HEK293 (cell line): ENCODE results near the gene GSN.

Source experiments
- HOXC10 ChIP-seq: sonication (generic); formaldehyde crosslinking; IDR thresholded peaks from 2 replicates; pipeline ENCODE4 v1.8.1; 2023; ENCODE audit warnings: mild to moderate bottlenecking, missing genetic modification reagents
- OVOL3 ChIP-seq: fragments of 450-650 bp; formaldehyde crosslinking; IDR thresholded peaks from 2 replicates; pipeline ENCODE4 v1.5.1; 2016; ENCODE audit warnings: missing biosample characterization, missing genetic modification characterization
- PATZ1 ChIP-seq: fragments of 450-650 bp; formaldehyde crosslinking; IDR thresholded peaks from 2 replicates; pipeline ENCODE4 v1.5.1; 2016; ENCODE audit warnings: missing biosample characterization, missing genetic modification characterization
- SP7 ChIP-seq: fragments of 450-650 bp; formaldehyde crosslinking; IDR thresholded peaks from 2 replicates; pipeline ENCODE4 v1.5.1; 2016; ENCODE audit warnings: missing biosample characterization, missing genetic modification characterization
- YY2 ChIP-seq: fragments of 450-650 bp; formaldehyde crosslinking; IDR thresholded peaks from 2 replicates; pipeline ENCODE4 v1.5.1; 2016; ENCODE audit warnings: missing biosample characterization, missing genetic modification characterization
- ZBTB10 ChIP-seq: fragments of 450-650 bp; formaldehyde crosslinking; IDR thresholded peaks from 2 replicates; pipeline ENCODE4 v1.5.1; 2016; ENCODE audit warnings: missing biosample characterization, missing genetic modification characterization
- ZBTB11 ChIP-seq: fragments of 450-650 bp; formaldehyde crosslinking; conservative IDR thresholded peaks from 2 replicates; pipeline ENCODE4 v1.5.1; 2016; ENCODE audit warnings: low read depth, missing biosample characterization, missing genetic modification characterization
- ZBTB7A ChIP-seq: fragments of 450-650 bp; formaldehyde crosslinking; IDR thresholded peaks from 2 replicates; pipeline ENCODE4 v1.5.1; 2016; ENCODE audit warnings: low read depth, missing biosample characterization, missing genetic modification characterization
- ZEB2 ChIP-seq: fragments of 450-650 bp; formaldehyde crosslinking; IDR thresholded peaks from 2 replicates; pipeline ENCODE4 v1.5.1; 2016; ENCODE audit warnings: missing biosample characterization, missing genetic modification characterization
- ZNF132 ChIP-seq: fragments of 450-650 bp; formaldehyde crosslinking; IDR thresholded peaks from 2 replicates; pipeline ENCODE4 v1.5.1; 2017; ENCODE audit warnings: missing biosample characterization, missing genetic modification characterization, borderline replicate concordance
- ZNF138 ChIP-seq: fragments of 450-650 bp; formaldehyde crosslinking; IDR thresholded peaks from 2 replicates; pipeline ENCODE4 v1.5.1; 2016; ENCODE audit warnings: missing biosample characterization, missing genetic modification characterization, borderline replicate concordance
- ZNF140 ChIP-seq: fragments of 450-650 bp; formaldehyde crosslinking; IDR thresholded peaks from 2 replicates; pipeline ENCODE4 v1.5.1; 2016; ENCODE audit warnings: missing biosample characterization, missing genetic modification characterization
- ZNF155 ChIP-seq: fragments of 450-650 bp; formaldehyde crosslinking; IDR thresholded peaks from 2 replicates; pipeline ENCODE4 v1.5.1; 2016; ENCODE audit warnings: missing biosample characterization, missing genetic modification characterization
- ZNF18 ChIP-seq: fragments of 450-650 bp; formaldehyde crosslinking; IDR thresholded peaks from 2 replicates; pipeline ENCODE4 v1.5.1; 2016; ENCODE audit warnings: missing biosample characterization, missing genetic modification characterization
- ZNF211 ChIP-seq: fragments of 450-650 bp; formaldehyde crosslinking; IDR thresholded peaks from 2 replicates; pipeline ENCODE4 v1.5.1; 2016; ENCODE audit warnings: low read depth, missing biosample characterization, missing genetic modification characterization
- ZNF274 ChIP-seq, 2 experiments: fragments of 200-500 bp in 1 of 2; fragments of 450-650 bp in 1 of 2; sonication (Bioruptor generic) in 1 of 2; formaldehyde crosslinking in 1 of 2; IDR thresholded peaks; 2 replicates each; pipeline versions ENCODE4 v1.5.1 to v1.6.1; 2014 to 2016; ENCODE audit warnings: borderline replicate concordance in 1 of 2, inconsistent platforms in 1 of 2, low read length in 1 of 2, missing biosample characterization in 1 of 2, missing genetic modification characterization in 1 of 2
- ZNF366 ChIP-seq: fragments of 450-650 bp; formaldehyde crosslinking; conservative IDR thresholded peaks from 2 replicates; pipeline ENCODE4 v1.5.1; 2016; ENCODE audit warnings: missing biosample characterization, missing genetic modification characterization
- ZNF521 ChIP-seq: fragments of 450-650 bp; formaldehyde crosslinking; IDR thresholded peaks from 2 replicates; pipeline ENCODE4 v1.5.1; 2017; ENCODE audit warnings: missing biosample characterization, mild to moderate bottlenecking, missing genetic modification characterization
- ZNF544 ChIP-seq: fragments of 450-650 bp; formaldehyde crosslinking; IDR thresholded peaks from 2 replicates; pipeline ENCODE4 v1.5.0; 2017; ENCODE audit warnings: missing biosample characterization, missing genetic modification characterization
- ZNF639 ChIP-seq: fragments of 450-650 bp; formaldehyde crosslinking; IDR thresholded peaks from 2 replicates; pipeline ENCODE4 v1.5.1; 2016; ENCODE audit warnings: missing biosample characterization, missing genetic modification characterization
- ZNF677 ChIP-seq: fragments of 450-650 bp; IDR thresholded peaks from 2 replicates; pipeline ENCODE4 v1.5.0; 2018; ENCODE audit warnings: missing biosample characterization, mild to moderate bottlenecking, missing genetic modification characterization, moderate library complexity
- ZNF707 ChIP-seq: fragments of 450-650 bp; formaldehyde crosslinking; IDR thresholded peaks from 2 replicates; pipeline ENCODE4 v1.5.1; 2016; ENCODE audit warnings: missing biosample characterization, missing genetic modification characterization
- ZNF768 ChIP-seq: fragments of 450-650 bp; formaldehyde crosslinking; IDR thresholded peaks from 2 replicates; pipeline ENCODE4 v1.5.1; 2018; ENCODE audit warnings: missing biosample characterization, mild to moderate bottlenecking, missing genetic modification characterization
- ZNF843 ChIP-seq: fragments of 450-650 bp; formaldehyde crosslinking; IDR thresholded peaks from 2 replicates; pipeline ENCODE4 v1.5.1; 2016; ENCODE audit warnings: missing biosample characterization, missing genetic modification characterization

The GSN gene

GRCh38 chr9:121286973-121287741 lies 19.2 kb downstream of the GSN start (continued):
- no peak for TF ChIP-seq ZNF521 (tag by site-specific recombination)
- no peak for TF ChIP-seq ZBTB10 (tag by site-specific recombination)
- no peak for TF ChIP-seq ZBTB7A
- TF ChIP-seq ZNF155 (tag by site-specific recombination) = no peak
- no peak for TF ChIP-seq ZNF138 (tag by site-specific recombination)
- TF ChIP-seq ZNF211 = no peak
- peak; percentile 97 for TF ChIP-seq ZNF366 (tag by site-specific recombination)
- peak; percentile 75 for TF ChIP-seq ZEB2 (tag by site-specific recombination)
- no peak for TF ChIP-seq ZNF707
- no peak for TF ChIP-seq ZNF544 (tag by site-specific recombination)
- TF ChIP-seq ZNF140 (tag by site-specific recombination) = no peak
- TF ChIP-seq ZNF639 = 0 out of 2 replicates have a peak, but pooled peaks have one; percentile 42
- no peak for TF ChIP-seq ZNF677 (tag by site-specific recombination)
- no peak for TF ChIP-seq YY2 (tag by site-specific recombination)
- TF ChIP-seq ZNF132 = no peak
- TF ChIP-seq ZNF18 = no peak
- no peak for TF ChIP-seq ZBTB11 (tag by site-specific recombination)
- no peak for TF ChIP-seq HOXC10 (CRISPR knock-in tag)
- no peak for TF ChIP-seq OVOL3 (tag by site-specific recombination)
- no peak for TF ChIP-seq ZNF768
- no peak for TF ChIP-seq ZNF274 (IDR thresholded peaks at IDR 0.05; ENCODE audit: low read length)
- TF ChIP-seq ZNF274 (tag by site-specific recombination; IDR thresholded peaks at IDR 0.05; ENCODE audit: borderline replicate concordance) = no peak
- no peak for TF ChIP-seq ZNF843 (tag by site-specific recombination)
- peak; percentile 82 for TF ChIP-seq SP7 (tag by site-specific recombination)
- TF ChIP-seq PATZ1 = peak; percentile 90
